CD14-positive monocyte (primary cell): ENCODE results near the gene NR6A1. TPM values are rescaled to one million over a fixed set of nuclear protein-coding genes. Genes with fewer than 3 reads are reported as not detected.

Experiments used
- DNase-seq, 3 donors: peaks; one replicate each; pipeline ENCODE4 v3.0.0-alpha.2; 2011 to 2022
- H2AFZ ChIP-seq: 2 replicates; pipeline ENCODE4 v1.6.0; 2012; ENCODE audit warnings: mild to moderate bottlenecking, low read depth, low read length, inconsistent platforms; ENCODE audit not compliant: insufficient read depth, poor library complexity, severe bottlenecking
- H3K27ac ChIP-seq, 2 donors: 1 replicate in 1 of 2; 2 replicates in 1 of 2; pipeline ENCODE4 v1.5.1; 2012 to 2013; ENCODE audit warnings: low read length in 2 of 2, control low read depth in 1 of 2, inconsistent platforms in 1 of 2, low read depth in 1 of 2, mild to moderate bottlenecking in 1 of 2
- H3K27me3 ChIP-seq, 2 donors: one replicate each; pipeline versions ENCODE4 v1.6.0 to v1.6.1; 2011 to 2013; ENCODE audit warnings: low read length in 2 of 2; ENCODE audit not compliant: control insufficient read depth in 2 of 2, insufficient read depth in 2 of 2
- H3K36me3 ChIP-seq, 2 donors: replicated peaks in 1 of 2; 1 replicate in 1 of 2; 2 replicates in 1 of 2; pipeline versions ENCODE4 v1.5.1 to v1.6.1; 2012 to 2013; ENCODE audit warnings: low read length in 2 of 2, control low read depth in 1 of 2, inconsistent platforms in 1 of 2, mild to moderate bottlenecking in 1 of 2; ENCODE audit not compliant: insufficient read depth in 2 of 2, control insufficient read depth in 1 of 2
- H3K4me1 ChIP-seq, 2 donors: 1 replicate in 1 of 2; 2 replicates in 1 of 2; pipeline versions ENCODE4 v1.5.1 to v1.6.1; 2012 to 2013; ENCODE audit warnings: low read length in 2 of 2, control low read depth in 1 of 2, inconsistent platforms in 1 of 2, mild to moderate bottlenecking in 1 of 2, moderate library complexity in 1 of 2; ENCODE audit not compliant: insufficient read depth in 2 of 2, control insufficient read depth in 1 of 2
- H3K4me2 ChIP-seq: replicated peaks from 2 replicates; pipeline ENCODE3; 2012; ENCODE audit warnings: low read length, moderate library complexity, mild to moderate bottlenecking; ENCODE audit not compliant: poor library complexity, severe bottlenecking; ENCODE audit errors: extremely low read depth
- H3K4me3 ChIP-seq, 3 experiments: fragments of 200-600 bp in 1 of 3; sonication (generic) in 1 of 3; replicated peaks in 1 of 3; 1 replicate in 2 of 3; 2 replicates in 1 of 3; pipeline ENCODE4 v1.5.1; 2011 to 2013; ENCODE audit warnings: low read length in 3 of 3, mild to moderate bottlenecking in 3 of 3, control low read depth in 2 of 3, low read depth in 2 of 3, inconsistent platforms in 1 of 3, moderate library complexity in 1 of 3
- H3K79me2 ChIP-seq: 2 replicates; pipeline ENCODE4 v1.6.0; 2012; ENCODE audit warnings: mild to moderate bottlenecking, control low read depth, inconsistent platforms, low read length, moderate library complexity; ENCODE audit not compliant: insufficient read depth
- H3K9ac ChIP-seq: 2 replicates; pipeline ENCODE4 v1.6.0; 2017; ENCODE audit warnings: low read length, mild to moderate bottlenecking; ENCODE audit not compliant: insufficient read depth, poor library complexity, severe bottlenecking
- H3K9me3 ChIP-seq, 2 donors: replicated peaks in 1 of 2; 1 replicate in 1 of 2; 2 replicates in 1 of 2; pipeline versions ENCODE4 v1.5.1 to v1.6.1; 2012 to 2013; ENCODE audit warnings: low read length in 2 of 2, control low read depth in 1 of 2; ENCODE audit not compliant: control insufficient read depth in 1 of 2, insufficient read depth in 1 of 2
- H4K20me1 ChIP-seq: 2 replicates; pipeline ENCODE4 v1.6.0; 2012; ENCODE audit warnings: mild to moderate bottlenecking, low read length, control low read depth, moderate library complexity; ENCODE audit not compliant: insufficient read depth
- H3K27ac Mint-ChIP-seq, 7 donors: one replicate each; pipeline ENCODE4 v1.8.0; 2020; ENCODE audit warnings: mild to moderate bottlenecking in 7 of 7, mixed read lengths in 7 of 7, moderate library complexity in 6 of 7, inconsistent platforms in 2 of 7
- H3K27me3 Mint-ChIP-seq, 3 donors: one replicate each; pipeline ENCODE4 v1.8.0; 2021 to 2022; ENCODE audit warnings: low read depth in 3 of 3, mild to moderate bottlenecking in 3 of 3, mixed read lengths in 3 of 3, moderate library complexity in 3 of 3, inconsistent platforms in 1 of 3
- H3K36me3 Mint-ChIP-seq, 2 donors: one replicate each; pipeline ENCODE4 v1.8.0; 2020; ENCODE audit warnings: mixed read lengths in 2 of 2, inconsistent platforms in 1 of 2, mild to moderate bottlenecking in 1 of 2
- H3K4me1 Mint-ChIP-seq: one replicate; pipeline ENCODE4 v1.8.0; 2020; ENCODE audit warnings: mild to moderate bottlenecking, mixed read lengths
- H3K4me3 Mint-ChIP-seq, 2 donors: one replicate each; pipeline ENCODE4 v1.8.0; 2020; ENCODE audit warnings: mild to moderate bottlenecking in 2 of 2, mixed read lengths in 2 of 2, moderate library complexity in 1 of 2
- H3K9me3 Mint-ChIP-seq, 7 donors: one replicate each; pipeline ENCODE4 v1.8.0; 2020 to 2022; ENCODE audit warnings: mixed read lengths in 7 of 7, mild to moderate bottlenecking in 6 of 7, moderate library complexity in 6 of 7, inconsistent platforms in 2 of 7
- CTCF ChIP-seq: fragments of 200-600 bp; IDR thresholded peaks from one replicate; pipeline ENCODE4 v1.8.0; 2022; ENCODE audit warnings: antibody characterized with exemption, mild to moderate bottlenecking
- WGBS: methylation state at CpG from one replicate; pipeline ENCODE4 v1.1.5; 2013; ENCODE audit warnings: missing lambda C conversion rate; ENCODE audit not compliant: insufficient coverage; 5-methylcytosine and 5-hydroxymethylcytosine counted together
- intact Hi-C, 2 donors: fragments of 100-400 bp; cut with micrococcal nuclease; formaldehyde crosslinking; loops; one replicate each; pipeline versions ENCODE4 v1.15.0 to v1.15.1; 2023
- polyA plus RNA-seq, 3 donors: library from polyadenylated mRNA; depleted of rRNA in 1 of 3; unstranded in 2 of 3; stranded (reverse) in 1 of 3; fragments of 300-500 nt in 2 of 3; fragments of >200 nt in 1 of 3; fragmentation: Illumina TruSeq in 2 of 3; gene quantifications; 1 replicate in 2 of 3; 2 replicates in 1 of 3; pipeline ENCODE4 v1.2.3, GENCODE V29; 2012 to 2021

Gene NR6A1
- polyA plus RNA-seq, 3 donors, result 0.15 to 2.9 (median 0.28) TPM

- Histone ChIP-seq H3K79me2 (no peaks in the 10 kb centered on the region), H4K20me1 (no peaks in the 10 kb centered on the region), H3K27me3 (no peaks in the 10 kb centered on the region), H3K27ac (no peak overlapping the region), H3K9ac (no peak overlapping the region), H3K4me1 (no peaks in the 10 kb centered on the region), H3K9me3 (no peaks in the 10 kb centered on the region), H3K4me2 (no peak overlapping the region), H3K4me3 (no peak overlapping the region), H3K36me3 (no peaks in the 10 kb centered on the region), H2AFZ (no peak overlapping the region)
- peaks cover 4% of the 10 kb centered on the region for H3K4me1 Mint-ChIP-seq
- no peak overlapping the region for H3K27ac Mint-ChIP-seq
- no peaks in the 10 kb centered on the region for H3K27me3 Mint-ChIP-seq
- H3K4me3 Mint-ChIP-seq, result no peak overlapping the region
- WGBS, result no CpG with 5 or more reads among the region's 2 CpGs
- TF ChIP-seq CTCF, result no peak
- no peaks in the 10 kb centered on the region for H3K36me3 Mint-ChIP-seq
- no peaks in the 10 kb centered on the region for H3K9me3 Mint-ChIP-seq
- intact Hi-C loops, result loop anchor here (5.0 kb wide), 2 partner anchors 97 to 237 kb away; partner anchors contain the start of gene WDR38 (in 1 of the 2)
- no peak for DNase-seq
Observed at GRCh38 chr9:124615100-124615742, 155.9 kb downstream of the NR6A1 start.

GRCh38 chr9:124613849-124614248 lies 157.3 kb downstream of the NR6A1 start:
- WGBS, result 0% methylated on average over 1 of the region's 2 CpGs
- intact Hi-C loops, result no loop called here

More at GRCh38 chr9:124613849-124614248, 157.3 kb downstream of the NR6A1 start:
- no peak for TF ChIP-seq CTCF
- Mint-ChIP-seq H3K36me3 (no peaks in the 10 kb centered on the region), H3K9me3 (no peaks in the 10 kb centered on the region), H3K4me1 (peaks cover 4% of the 10 kb centered on the region), H3K27ac (peak overlapping the region in 1 of 7 donors; percentile 40), H3K27me3 (no peaks in the 10 kb centered on the region), H3K4me3 (no peak overlapping the region)
- Histone ChIP-seq H3K4me1 (no peaks in the 10 kb centered on the region), H3K27me3 (no peaks in the 10 kb centered on the region), H3K4me3 (no peak overlapping the region), H3K79me2 (no peaks in the 10 kb centered on the region), H4K20me1 (no peaks in the 10 kb centered on the region), H2AFZ (no peak overlapping the region), H3K36me3 (no peaks in the 10 kb centered on the region), H3K4me2 (no peak overlapping the region), H3K9ac (no peak overlapping the region), H3K9me3 (no peaks in the 10 kb centered on the region), H3K27ac (no peak overlapping the region)
- DNase-seq, result peak; percentile 13 to 41 (median 35)
